RPMI7951 (cell line): ENCODE results near the gene TRAM2. TPM values are rescaled to one million over a fixed set of nuclear protein-coding genes. Genes with fewer than 3 reads are reported as not detected.

Experiments used
- DNase-seq: peaks from one replicate; pipeline ENCODE4 v3.0.0-alpha.2; 2012; ENCODE audit warnings: low read depth
- total RNA-seq: library from RNA; depleted of rRNA; stranded (reverse); fragments of >200 nt; shearing (Covaris generic); gene quantifications from 2 replicates; pipeline ENCODE4 v1.2.3, GENCODE V29; 2014

TRAM2 gene
- total RNA-seq, 1 experiment from 2014 or later = 58.0 TPM

- DNase-seq = no peak
Observed at GRCh38 chr6:52594221-52594620, 17.4 kb upstream of the TRAM2 start.

DNA sequence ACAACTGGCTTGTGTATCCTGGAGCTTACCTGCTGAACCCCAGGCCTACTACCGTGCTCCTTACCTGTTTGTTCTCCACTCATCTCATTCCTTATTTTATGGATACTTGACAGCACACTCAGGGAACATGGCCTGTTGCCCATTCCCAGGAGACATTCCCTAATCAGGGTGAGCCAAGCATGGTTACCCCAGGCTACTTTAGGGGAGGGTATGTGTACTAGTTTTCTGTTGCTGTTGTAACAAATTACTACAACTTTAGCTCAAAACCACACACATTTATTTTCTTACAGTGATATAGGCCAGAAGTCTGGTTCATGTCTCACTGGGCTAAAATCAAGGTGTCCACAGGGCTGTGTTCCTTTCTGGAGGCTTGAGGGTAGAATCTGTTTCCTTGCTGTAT, 15.0 kb upstream of the TRAM2 start:
- DNase-seq = no peak

DNA sequence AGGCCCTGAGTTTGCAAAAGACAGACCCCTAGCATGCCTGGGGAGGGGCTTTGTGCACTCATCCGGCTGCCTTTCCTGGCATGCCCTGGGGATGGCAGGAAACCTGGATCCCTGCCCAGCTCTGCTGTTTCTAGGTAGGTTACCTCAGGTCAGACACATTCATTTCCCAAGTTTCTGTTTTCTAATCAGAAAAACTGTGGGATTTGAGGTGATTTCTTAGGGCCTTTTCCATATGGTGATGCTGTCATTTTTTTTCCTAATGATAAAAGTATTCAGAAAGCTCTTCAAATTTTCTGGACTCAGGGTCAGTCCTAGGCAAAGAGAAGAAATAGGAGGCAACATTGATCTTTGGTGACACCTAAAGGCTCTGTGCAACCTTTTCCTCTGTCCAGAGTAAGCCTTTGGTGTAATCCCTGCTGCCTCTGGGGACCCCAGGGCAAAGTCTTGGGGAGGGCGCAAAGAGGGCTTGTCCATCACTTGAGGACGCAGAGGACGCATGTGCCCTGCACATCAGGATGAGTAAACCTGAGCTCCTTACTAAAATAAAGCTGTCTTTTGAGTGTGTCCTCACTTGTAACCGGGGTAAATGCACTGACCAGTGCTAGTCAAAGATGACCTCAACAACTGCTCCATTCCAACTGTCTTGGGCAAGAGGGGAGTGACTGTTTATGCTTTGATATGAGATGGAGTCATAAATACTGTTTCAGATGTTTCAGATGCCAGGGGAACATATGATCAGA, 13.5 kb upstream of the TRAM2 start:
- peak; percentile 36 for DNase-seq

GRCh38 chr6:52588710-52589091, 11.8 kb upstream of the TRAM2 start:
- no peak for DNase-seq

DNA sequence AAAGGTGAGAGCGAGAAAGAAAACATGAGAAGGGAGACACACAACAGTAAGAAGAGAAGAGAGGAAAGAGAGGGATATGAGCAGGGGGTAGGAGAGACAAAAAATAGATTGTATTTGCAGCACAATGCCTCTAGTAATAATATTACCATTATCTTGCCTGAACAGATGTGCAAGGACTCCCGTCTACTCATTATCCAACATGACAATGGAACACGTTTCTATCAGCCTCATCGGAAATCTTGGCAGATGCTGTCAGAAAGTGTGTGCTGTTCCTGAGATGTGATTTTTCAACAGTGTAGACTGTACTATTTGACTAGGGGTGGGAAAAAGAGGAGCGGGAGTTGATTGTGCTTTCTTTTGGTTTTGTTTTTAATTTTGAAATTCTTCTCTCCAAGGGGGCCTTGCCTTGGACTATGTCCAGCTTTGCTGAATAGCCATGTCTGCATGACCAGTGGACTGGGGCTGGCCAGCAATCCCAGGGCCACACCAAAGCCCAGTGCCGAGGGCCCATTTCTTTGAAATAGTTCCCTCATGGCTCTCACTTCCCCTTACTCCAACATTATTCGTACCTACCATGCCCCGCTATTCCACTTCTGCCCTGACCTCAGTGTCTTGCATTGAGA, 11.3 kb upstream of the TRAM2 start:
- no peak for DNase-seq

DNA sequence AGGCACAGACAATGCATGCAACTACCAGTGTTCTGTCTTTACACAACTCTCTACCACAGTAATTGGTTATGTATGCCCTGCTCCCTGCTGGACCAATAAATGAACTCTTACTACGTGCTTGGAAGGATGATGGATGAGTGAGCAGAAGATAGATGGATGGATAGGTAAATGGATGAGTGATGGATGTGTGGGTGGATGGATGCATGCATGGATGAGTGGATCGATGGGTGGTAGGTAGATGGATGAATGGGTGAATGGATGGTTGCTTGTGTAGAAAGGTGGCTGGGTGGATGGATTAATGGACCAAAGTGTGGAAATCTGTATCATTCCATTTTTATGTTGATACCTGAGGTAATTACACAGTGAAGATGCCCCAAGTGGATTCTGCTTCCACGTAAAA, 10.1 kb upstream of the TRAM2 start:
- no peak for DNase-seq

- no peak for DNase-seq
Observed at GRCh38 chr6:52584203-52584602, 7.3 kb upstream of the TRAM2 start.

DNA sequence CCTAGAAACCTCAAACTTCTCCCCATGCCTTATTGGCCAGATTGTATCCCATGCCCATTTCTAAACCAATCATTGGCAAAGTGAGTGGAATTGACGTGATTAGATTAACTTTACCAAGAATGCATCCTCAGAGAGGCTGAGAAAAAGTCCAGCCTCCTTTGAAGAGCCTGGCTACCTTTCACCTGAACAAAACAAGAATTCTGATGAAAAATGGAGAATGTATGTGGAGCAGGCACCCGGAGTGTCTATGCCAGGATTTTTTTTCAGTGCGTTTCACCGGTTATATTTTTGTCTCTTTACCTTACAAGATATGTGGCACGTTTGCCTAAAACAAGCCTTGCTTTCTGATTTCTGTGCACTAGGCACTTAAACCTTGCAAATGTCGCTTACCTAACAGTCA, 6.1 kb upstream of the TRAM2 start:
- no peak for DNase-seq

- no peak for DNase-seq
Observed at GRCh38 chr6:52582446-52582845, 5.6 kb upstream of the TRAM2 start.

DNA sequence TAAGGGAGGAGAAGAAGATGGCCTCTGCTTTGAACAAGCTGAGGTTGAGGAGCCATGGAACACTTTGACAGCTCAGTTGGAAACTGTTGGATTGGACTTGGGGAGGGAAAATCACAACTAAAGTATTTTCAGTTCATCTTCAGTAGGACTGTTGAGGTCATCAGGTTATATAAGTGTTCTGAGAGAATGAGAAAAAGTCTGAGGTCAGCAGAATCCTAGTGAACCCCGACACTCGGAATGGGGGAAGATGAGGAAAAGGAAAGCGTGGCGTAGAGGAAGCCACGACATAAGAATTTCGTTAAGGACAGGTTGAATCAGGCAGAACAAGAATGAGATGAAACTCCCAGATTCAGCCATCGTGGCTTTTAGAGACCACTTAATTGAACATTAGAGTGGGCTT, 4.0 kb upstream of the TRAM2 start:
- DNase-seq = no peak

GRCh38 chr6:52579006-52579660, 2.3 kb upstream of the TRAM2 start:
- DNase-seq = no peak

GRCh38 chr6:52577778-52578463, 1.1 kb upstream of the TRAM2 start:
- DNase-seq = no peak

DNA sequence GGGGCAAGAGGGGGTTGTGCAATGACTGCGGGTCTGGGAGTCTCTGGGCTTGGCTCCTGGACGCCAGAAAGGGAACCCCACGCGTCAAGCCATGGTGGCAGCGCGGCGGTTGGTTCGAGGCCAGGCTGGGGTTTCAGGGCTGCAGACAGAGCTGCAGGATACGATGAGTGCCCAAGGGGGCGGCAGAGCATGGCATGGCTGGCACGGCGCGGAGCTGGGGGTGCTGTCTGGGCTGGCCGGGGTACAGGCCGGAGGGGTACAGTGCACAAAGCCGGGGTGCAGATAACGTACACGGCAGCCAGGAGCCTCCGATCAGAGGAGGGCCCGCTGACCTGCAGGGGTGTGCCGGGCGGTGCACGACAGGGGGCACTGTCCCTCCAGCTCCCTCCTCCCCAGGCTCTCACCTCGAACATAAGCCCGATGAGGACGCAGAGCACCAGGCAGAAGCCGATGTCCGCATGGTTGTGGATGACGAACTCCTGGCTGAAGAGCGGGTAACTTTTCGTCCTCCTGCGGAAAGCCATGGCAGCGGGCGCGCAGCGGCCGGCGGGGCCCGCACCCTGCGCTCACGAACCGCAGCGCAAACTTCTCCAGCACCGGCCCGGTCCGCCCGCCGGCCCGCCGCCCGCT, 353 bp downstream of the TRAM2 start:
- peak; percentile 79 for DNase-seq

GRCh38 chr6:52576054-52576391, 837 bp downstream of the TRAM2 start:
- no peak for DNase-seq

DNA sequence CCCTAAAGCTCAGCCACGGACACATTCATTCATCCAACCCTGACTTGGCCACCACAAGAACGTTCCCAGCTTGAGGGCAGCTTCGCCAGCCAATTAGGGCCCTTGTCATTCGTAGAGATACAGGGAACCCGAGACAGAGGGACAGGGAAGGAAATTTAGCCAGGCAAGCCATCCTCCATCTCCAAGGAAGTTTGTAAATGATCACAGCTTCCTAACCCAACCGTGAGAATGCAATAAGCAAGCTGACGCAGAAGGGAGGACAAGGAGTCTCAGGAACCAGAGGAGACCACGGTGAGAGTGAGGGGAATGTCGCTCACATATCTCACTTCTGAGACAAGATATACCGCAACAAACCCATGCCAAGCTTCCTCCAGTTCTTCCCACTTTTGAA, 1.4 kb downstream of the TRAM2 start:
- DNase-seq = peak; percentile 57

DNA sequence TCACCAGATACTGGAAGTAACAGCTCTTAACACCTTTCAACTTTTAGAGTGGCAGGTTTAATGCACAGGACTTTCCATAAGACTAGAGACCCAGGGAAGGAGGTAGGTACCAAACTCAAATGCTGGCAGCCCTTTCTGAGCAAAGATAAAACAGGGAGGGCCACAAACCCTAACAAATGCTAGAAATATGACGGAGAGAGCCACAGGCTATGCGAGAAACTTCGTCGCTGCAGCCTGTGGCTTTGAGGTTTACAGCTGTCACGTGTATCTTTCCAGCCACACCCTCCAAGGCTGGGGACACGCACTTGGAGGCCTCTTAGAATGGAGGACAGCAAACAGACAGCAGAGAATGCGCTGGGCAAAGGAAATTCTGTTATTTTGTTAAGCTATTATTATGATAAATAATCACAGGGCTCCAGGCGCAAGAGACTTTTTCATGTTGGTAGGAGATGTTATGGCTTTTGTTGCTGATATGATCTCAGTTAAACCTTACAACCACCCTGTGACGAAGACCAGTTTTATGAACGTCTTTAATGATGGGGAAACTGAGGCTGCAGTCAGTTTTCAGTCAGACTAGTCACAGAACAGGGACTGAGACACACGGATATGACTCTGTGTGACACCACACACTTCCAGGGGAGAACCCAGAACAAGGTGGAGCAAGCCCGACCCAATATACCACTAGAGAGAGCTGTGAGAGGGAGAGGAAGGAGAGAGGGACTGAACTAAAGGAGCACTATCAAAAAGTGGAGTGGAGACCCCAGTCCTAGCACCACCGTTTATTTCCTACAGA, 2.0 kb downstream of the TRAM2 start:
- DNase-seq = peak; percentile 91

DNA sequence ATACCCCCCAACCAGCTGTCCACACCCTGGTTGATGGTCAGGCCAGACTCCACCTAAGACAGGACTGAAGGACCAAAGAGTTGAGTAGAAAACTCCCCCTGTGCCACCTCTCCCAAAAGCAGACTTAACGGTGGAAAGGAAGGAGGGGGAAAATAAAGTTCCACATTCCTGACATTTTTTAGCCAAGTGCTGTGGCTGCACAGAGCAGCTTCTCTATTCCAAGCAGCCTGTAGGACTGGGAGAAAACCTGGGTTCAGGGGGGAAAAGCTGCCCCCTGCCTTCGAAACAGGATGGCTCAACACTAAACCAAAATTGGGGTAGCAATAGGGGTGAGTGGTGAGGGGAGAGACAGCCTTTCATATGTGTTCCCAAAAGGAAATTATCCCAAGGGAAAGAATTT, 3.6 kb downstream of the TRAM2 start:
- DNase-seq = peak; percentile 53

GRCh38 chr6:52572536-52572935, 4.3 kb downstream of the TRAM2 start:
- no peak for DNase-seq

DNA sequence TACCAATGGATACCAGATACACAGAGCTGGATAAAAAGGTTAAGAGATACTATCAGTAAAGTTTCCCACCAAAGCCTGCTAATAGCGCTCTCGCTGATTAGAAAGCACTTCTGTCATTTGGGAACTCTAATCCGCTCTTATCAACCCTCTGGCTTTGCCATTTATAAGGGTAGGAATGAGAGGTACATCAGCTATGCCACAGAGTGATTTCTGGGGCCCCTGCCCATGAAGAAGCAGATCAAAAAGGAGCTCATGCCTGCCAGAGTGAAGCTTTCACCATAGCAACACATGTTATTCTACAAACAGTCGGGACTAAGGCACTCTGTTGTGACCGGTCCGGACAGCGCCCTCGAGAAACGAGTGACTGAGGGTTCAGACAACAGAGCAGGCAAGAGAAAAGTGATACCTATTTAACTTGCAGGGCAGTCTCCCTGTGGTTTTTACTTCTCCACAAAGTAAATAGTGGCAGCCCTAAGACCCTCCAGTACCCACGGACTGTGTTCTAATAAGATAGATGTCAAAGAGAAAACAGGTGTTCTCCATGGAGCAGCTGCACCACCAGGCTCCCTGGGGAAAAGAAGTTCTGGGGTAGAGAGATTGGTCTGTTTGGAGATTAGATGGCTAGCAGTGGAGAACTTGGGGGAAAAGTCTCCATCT, 5.6 kb downstream of the TRAM2 start:
- DNase-seq = peak; percentile 57

DNA sequence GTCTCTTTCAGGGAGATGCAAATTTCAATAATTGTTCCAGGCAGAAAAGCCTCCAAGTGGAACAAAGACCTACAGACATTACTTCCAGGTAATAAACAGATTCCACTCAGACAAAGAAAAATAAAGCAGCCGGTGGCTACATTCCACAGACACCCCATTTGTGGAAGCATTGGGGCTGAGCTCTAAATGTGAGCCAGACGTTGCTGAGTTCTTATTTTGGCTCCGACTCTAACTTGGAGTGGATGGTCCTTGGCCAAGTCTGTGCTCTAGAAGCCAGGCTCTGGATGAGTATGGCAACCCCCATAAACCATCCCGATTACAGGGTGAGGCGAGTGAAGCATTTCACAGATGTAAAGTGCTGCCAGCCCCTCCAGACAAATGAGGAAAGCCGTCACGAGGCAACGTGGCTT, 6.6 kb downstream of the TRAM2 start:
- peak; percentile 80 for DNase-seq

DNA sequence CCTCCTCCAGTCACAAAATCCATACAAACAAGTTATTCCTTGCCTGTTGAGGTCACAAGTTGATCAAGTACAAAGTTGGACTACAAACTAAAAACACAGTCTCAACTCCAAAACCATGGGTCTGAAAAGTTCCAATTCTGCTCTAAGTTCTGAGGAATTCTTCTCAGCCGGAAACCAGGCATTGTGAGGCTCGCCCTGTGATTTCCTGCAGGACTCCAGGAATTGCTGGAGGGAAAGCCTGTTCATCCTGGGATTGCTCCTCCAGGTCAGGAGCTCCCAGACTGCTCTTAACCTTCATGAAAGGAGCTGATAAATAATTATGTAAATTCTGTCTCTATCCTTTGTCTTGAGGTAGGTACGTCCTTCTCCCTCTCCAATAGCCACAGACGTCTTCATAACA, 8.5 kb downstream of the TRAM2 start:
- DNase-seq = peak; percentile 47
